Measurements from ENCODE around the gene POLR2C. TPM values are rescaled to one million over a fixed set of nuclear protein-coding genes. Genes with fewer than 3 reads are reported as not detected.
A peak's percentile ranks its signal among the peaks of the same experiment; 100 is the strongest.

POLR2C gene
- total and polyA plus RNA-seq, 2 of the 13 experiments (the other 11 are each of a cell fraction or from before 2014, with no cell fraction given): 104 to 216 TPM

- TF ChIP-seq LRRFIP1 (CRISPR knock-in tag; conservative IDR thresholded peaks at IDR 0.05) (no peak), KLF6 (CRISPR knock-in tag; IDR thresholded peaks at IDR 0.05) (peak; percentile 99), ZNF121 (CRISPR knock-in tag; IDR thresholded peaks at IDR 0.05) (no peak), MTA1 (CRISPR knock-in tag; IDR thresholded peaks at IDR 0.05; ENCODE audit: borderline replicate concordance) (peak; percentile 72; the same call in 1 of the 2 replicates), GPN1 (CRISPR knock-in tag; IDR thresholded peaks at IDR 0.05; ENCODE audit: borderline replicate concordance) (peak; percentile 67; the same call in 1 of the 2 replicates), NONO (IDR thresholded peaks at IDR 0.05) (no peak), NONO (CRISPR knock-in tag; conservative IDR thresholded peaks at IDR 0.05) (peak; percentile 97), ZNF547 (CRISPR knock-in tag; IDR thresholded peaks at IDR 0.05) (peak; percentile 77; the same call in 1 of the 2 replicates), KLF9 (CRISPR knock-in tag; IDR thresholded peaks at IDR 0.05; ENCODE audit: low read depth) (peak; percentile 95), MXI1 (IDR thresholded peaks at IDR 0.05; ENCODE audit: borderline replicate concordance, low read depth, low read length) (peak; percentile 78; the same call in 2 of the 3 replicates), TAF15 (IDR thresholded peaks at IDR 0.05; ENCODE audit: low read depth, low read length, poor library complexity, severe bottlenecking) (no peak), SSRP1 (CRISPR knock-in tag; IDR thresholded peaks at IDR 0.05) (no peak), HOXA7 (CRISPR knock-in tag; IDR thresholded peaks at IDR 0.05) (no peak), CTCF (CRISPR knock-in tag; IDR thresholded peaks at IDR 0.05) (peak; percentile 99), ZNF101 (CRISPR knock-in tag; IDR thresholded peaks at IDR 0.05; ENCODE audit: borderline replicate concordance, low read depth) (peak; percentile 35; the same call in 1 of the 2 replicates), THAP9 (CRISPR knock-in tag; IDR thresholded peaks at IDR 0.05; ENCODE audit: borderline replicate concordance) (peak; percentile 95), HBP1 (CRISPR knock-in tag; IDR thresholded peaks at IDR 0.05; ENCODE audit: low read depth) (peak; percentile 92), MIER3 (CRISPR knock-in tag; IDR thresholded peaks at IDR 0.05; ENCODE audit: borderline replicate concordance) (peak; percentile 93; the same call in 1 of the 2 replicates)
Measured at GRCh38 chr16:57462209-57462977, at the start of gene POLR2C (continued).
